SU-DHL-6 (cell line): Measurements from ENCODE around the gene ZSWIM3.

Source experiments
- CTCF ChIP-seq: fragments of 200-600 bp; sonication (generic); IDR thresholded peaks from one replicate; pipeline ENCODE4 v1.5.1; 2017; ENCODE audit warnings: antibody characterized with exemption, mild to moderate bottlenecking, low read length, moderate library complexity; ENCODE audit not compliant: insufficient read depth, poor library complexity, severe bottlenecking
- EZH2phosphoT487 ChIP-seq: fragments of 200-600 bp; sonication (generic), shearing (Covaris generic); conservative IDR thresholded peaks from 2 replicates; pipeline ENCODE4 v1.6.1; 2018; ENCODE audit warnings: mild to moderate bottlenecking, antibody characterized with exemption, low read length, moderate library complexity, mixed read lengths

GRCh38 chr20:45925821-45926506 is 68.5 kb downstream of the ZSWIM3 start:
- TF ChIP-seq CTCF (no peak), EZH2phosphoT487 (no peak)
